GM12873 (cell line): ENCODE measurements around the gene NRSN1.

Source experiments
- TF ChIP-seq, protein P1 (sequence below): IDR thresholded peaks from 2 replicates; pipeline ENCODE4 v1.5.1; 2012; ENCODE audit warnings: low read depth, mild to moderate bottlenecking, moderate library complexity, low read length, control low read depth; ENCODE audit not compliant: insufficient read depth; ENCODE audit errors: missing control alignments

NRSN1 gene

DNA sequence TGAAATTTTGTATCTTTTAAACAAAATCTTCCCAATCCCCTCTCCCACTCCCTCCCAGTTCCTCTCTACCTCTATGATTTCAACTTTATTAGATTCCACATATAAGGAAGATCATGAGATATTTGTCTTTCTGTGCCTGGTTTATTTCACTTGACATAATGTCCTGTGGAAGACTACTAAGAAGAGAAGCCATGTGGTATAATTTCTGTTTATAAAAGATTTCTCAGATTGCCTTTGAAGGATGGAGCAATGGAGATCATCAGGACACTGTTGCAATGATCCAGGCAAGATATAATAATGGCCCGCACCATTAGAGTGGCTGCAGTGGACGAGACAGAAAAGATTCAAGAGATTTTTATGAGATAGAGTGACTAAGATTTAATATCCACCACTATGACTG is 13.1 kb downstream of the NRSN1 start:
- TF ChIP-seq, protein P1, sequence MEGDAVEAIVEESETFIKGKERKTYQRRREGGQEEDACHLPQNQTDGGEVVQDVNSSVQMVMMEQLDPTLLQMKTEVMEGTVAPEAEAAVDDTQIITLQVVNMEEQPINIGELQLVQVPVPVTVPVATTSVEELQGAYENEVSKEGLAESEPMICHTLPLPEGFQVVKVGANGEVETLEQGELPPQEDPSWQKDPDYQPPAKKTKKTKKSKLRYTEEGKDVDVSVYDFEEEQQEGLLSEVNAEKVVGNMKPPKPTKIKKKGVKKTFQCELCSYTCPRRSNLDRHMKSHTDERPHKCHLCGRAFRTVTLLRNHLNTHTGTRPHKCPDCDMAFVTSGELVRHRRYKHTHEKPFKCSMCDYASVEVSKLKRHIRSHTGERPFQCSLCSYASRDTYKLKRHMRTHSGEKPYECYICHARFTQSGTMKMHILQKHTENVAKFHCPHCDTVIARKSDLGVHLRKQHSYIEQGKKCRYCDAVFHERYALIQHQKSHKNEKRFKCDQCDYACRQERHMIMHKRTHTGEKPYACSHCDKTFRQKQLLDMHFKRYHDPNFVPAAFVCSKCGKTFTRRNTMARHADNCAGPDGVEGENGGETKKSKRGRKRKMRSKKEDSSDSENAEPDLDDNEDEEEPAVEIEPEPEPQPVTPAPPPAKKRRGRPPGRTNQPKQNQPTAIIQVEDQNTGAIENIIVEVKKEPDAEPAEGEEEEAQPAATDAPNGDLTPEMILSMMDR = no peak

DNA sequence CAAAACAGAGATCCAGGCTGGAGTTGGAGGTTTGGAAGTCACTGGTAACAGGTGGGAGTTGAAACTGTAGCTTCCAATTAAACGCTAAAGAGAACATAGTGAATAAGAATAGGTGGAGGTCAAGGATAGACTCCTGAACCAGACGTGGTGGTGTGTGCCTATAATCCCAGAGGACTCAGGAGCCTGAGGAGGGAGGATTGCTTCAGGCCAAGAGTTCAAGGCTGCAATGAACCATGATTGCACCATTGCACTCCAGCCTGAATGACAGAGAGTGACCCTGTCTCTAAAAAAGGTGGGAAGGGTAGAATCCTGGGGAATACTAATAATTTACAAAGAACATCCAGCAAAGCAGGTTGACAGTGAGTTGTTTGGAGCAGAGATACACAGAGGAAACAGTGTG is 13.6 kb downstream of the NRSN1 start:
- TF ChIP-seq, protein P1 = no peak

DNA sequence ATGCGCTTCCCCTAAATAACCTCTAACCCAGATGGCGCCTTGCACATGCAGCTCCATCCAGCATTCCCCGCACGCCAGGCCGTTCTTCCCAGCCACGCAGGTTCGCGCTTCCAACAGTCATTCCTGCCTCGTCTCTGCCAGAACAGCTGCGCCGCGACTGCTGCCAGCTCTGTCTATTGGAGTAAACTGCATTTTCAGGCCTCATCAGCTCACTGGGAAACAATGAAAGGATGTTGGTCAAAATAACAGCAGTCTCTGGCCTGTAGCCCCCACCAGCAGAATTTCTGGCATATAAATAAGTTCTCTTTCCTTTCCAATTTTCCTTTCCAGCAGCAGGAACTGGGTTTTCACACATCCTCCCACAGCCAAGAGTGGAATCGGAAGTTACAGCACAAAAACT is 14.6 kb downstream of the NRSN1 start:
- TF ChIP-seq, protein P1 = no peak

DNA sequence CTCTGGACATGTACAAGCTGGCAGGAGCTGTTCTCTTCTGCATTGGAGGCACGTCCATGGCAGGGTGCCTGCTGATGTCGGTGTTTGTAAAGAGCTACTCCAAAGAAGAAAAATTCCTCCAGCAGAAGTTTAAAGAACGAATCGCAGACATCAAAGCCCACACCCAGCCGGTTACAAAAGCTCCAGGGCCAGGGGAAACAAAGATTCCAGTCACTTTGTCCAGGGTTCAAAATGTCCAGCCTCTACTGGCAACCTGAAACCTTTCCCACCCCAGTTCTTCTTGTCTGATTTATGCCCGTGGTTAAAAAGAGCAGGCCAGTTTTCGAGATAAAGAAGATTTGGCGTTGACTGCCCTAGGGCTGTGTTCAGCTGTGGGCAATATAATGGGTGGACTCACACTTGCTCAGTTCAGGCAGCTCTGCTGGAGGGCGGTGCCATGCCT is 19.7 kb downstream of the NRSN1 start:
- TF ChIP-seq, protein P1 = no peak

DNA sequence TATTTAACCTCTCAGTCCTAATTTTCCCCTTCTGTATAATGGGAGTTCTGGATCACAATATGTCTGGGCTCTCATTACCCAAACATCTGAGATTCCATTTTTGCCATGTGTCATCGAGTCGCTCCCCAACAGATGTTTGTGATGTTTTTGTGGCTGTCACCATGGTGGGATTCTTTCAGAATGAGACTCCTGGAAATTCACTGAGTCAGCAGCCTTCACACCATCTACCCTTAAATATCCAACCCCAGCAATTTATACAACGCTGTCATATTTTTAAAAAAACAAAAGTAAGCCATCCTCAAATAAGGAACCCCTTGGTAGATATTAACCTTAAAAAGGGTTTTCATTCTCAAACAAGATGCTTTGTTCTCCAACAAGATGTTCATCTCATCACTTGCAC is 20.9 kb downstream of the NRSN1 start:
- TF ChIP-seq, protein P1 = no peak

DNA sequence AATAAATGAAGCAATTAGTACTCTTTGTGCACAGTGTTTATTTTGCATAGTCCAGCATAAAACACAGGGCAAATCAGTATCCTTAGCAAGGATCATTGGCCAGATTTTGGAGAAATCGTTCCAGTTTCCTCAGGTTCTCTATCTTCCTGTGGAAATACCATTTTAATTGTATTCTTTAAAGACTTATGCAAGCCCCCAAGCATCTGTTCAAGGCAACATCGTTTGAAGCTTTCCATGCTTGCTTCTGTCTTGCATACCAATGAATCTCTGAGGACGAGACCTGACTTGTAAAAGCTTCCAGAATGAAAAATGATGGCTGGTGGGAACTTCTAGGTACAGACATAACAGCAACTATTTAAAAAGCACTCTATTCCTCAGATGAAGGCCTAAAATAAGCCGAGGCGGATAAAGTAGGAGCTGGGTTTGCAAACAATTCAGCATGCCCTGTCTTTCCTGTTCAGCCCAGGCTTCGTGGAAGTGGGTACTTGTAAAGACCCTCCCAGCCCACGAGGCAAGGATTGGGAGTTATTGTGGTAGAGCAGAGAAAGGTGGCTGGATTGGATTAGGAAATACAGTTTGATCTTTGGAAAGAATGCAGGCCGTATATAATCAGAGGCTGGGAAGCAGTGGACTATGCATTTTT is 21.6 kb downstream of the NRSN1 start:
- TF ChIP-seq, protein P1 = no peak

DNA sequence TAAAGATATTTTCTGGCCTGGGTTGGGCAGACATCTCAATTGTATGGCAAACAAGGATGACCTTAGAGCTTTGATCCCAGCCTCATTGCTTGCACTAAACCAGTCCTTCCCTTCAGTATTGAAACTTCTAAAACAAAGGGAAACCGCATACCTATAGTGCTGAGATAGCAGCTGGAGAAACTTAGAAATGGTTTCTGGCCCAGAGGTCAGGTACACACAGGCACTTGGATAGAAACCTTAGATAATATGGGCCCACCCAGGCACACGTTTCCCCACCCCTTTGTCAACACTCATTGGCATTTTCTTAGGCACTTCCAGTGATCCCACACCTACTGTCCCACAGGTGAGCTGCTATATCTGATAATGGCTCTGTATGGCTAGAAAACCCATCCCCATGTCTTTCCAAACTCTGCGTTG is 22.1 kb downstream of the NRSN1 start:
- TF ChIP-seq, protein P1 = no peak

DNA sequence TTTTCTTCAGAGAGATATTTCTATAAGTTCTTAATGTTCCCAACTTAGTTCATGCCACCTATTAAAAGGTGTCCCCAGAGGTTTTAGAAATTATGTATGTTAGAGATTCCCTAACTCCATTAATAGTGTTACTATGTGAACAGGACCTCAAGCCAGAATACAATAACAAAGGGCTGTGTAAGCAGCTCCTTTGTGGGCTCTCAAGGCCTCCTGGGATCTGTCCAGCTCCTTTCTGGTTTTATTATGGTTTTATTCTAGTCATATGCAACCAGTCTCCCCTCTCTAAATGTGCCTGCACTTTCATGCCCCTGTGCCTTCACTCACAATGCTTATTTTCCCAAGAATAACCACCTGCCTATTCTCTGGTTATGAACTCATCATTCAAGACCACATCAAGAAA is 22.7 kb downstream of the NRSN1 start:
- TF ChIP-seq, protein P1 = no peak
